Measurements from ENCODE around the gene DDX5.

Gene DDX5

DNA sequence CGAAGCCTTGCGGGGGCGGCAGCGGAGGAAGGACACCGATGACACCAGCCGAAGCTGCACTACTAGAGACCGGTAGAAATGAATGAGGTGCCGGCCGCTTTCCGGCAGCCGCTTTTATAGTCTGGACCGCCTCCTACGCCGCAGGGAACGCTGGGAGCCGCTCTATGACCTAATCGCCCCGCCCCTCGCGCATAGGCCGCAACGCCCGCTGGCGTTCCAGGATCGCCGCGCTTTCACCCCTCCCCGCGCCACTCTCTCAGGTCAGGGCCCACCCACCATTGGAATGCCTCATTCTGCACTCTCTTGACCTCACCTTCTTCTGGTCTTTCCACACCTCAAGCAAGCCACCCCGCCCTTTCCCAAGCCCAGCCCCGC, at the start of gene DDX5:
TSS of gene DDX5 (minus strand) at position 89 of the 375 bp plus-strand sequence. CDS start 170 bp downstream, outside the sequence.
- DNase-seq (ENCODE audit: low read depth), result peak; percentile 97

DNA sequence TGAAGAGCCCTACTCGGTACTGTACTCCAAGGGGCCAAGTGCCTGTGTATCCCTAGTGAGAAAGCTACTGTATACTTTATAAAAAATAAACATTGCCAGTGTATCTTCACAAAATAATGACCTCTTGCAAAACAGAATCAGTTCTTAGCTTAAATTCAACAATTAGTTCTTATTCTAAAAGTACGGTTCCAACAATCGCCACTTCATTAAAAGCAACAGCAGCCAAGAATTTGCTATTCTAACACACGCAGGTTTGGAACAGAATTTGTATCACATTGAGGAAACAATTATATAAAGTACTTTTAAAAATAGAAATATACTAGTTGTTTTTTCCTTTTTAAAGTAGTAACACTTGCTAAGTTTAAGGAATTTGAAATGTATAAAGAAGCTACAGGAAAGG, 49.2 kb upstream of the DDX5 start:
- DNase-seq (ENCODE audit: low read depth), result no peak

DNA sequence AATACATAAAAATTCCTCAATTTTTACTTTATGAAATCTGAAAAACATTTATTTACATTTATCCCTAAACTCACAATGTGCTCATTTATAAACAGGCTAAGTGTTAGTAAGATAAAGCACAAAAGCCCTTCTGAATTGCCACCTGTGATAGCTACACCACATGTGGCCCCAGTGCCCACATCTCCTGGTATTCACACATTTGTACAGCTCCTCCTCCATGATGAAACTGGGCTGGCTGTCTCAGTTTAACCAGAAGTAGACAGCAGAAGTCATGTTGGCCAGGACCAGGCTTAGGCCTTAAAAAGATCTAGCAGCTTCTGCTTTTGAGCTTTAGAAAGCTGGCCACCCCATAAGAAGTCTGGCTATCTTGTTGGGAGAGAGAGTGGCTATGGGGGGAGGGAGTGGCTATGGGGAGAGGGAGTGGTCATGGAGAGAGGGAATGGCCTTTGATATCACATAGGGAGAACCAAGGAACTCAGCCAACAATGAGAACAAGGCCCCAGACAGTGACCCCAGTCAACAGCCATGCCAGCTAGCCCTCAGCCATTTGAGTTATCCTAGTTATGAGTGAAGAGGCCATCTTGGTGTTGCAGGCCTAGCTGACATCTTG, 48.0 kb upstream of the DDX5 start:
- DNase-seq (ENCODE audit: low read depth), result no peak

GRCh38 chr17:64551461-64551860, 45.4 kb upstream of the DDX5 start:
- no peak for DNase-seq (ENCODE audit: low read depth)

- no peak for DNase-seq (ENCODE audit: low read depth)
Measured at GRCh38 chr17:64547319-64547718, 41.2 kb upstream of the DDX5 start.

DNA sequence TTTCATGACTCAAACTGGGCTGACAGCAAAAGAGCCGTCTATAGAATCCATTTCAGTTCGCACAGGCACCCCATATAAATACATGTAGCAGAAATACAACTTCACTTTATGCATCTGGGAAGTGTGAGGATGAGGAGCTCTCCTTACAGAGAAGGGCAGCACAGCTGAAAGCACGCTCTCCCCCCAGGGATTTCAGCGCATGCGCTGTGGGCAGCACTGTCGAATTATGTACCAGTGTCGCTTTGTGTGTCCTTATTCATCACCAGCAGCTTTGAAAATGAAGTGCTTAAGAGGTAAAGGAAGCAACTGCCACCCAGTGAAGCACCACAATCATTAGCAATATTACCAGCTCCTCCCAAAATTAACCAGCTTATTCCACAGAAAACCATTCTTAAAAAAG, 40.6 kb upstream of the DDX5 start:
- no peak for DNase-seq (ENCODE audit: low read depth)

- DNase-seq (ENCODE audit: low read depth), result no peak
Measured at GRCh38 chr17:64544742-64545141, 38.7 kb upstream of the DDX5 start.

DNA sequence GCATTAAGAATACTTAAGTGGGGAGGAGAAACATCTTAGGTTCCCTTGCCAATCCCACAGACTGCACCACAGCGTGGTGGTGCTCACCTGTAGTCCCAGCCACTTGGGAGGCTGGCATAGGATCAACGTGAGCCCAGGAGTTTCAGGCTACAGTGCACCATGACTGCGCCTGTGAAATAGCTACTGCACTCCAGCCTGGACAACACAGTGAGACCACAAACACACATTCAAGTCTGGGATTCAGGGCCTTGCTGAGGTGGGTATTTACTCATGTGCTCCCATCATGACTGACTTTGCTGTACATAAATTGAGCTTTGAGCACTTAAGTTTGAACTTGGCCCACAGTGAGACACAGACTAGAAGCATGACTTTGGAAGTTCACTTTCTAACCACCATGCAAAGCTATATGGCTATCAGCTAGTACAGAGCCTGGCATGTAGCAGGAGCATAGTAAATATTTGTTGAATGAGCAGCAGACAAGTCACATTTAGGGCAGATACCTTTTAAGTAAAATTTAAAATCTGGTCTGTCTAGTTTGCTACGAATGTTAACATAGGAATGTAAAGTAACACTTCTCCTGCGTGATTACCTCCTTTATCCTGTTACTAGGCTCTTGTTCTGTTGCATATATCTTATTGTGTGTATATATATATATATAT, 34.2 kb upstream of the DDX5 start:
- DNase-seq (ENCODE audit: low read depth), result no peak

DNA sequence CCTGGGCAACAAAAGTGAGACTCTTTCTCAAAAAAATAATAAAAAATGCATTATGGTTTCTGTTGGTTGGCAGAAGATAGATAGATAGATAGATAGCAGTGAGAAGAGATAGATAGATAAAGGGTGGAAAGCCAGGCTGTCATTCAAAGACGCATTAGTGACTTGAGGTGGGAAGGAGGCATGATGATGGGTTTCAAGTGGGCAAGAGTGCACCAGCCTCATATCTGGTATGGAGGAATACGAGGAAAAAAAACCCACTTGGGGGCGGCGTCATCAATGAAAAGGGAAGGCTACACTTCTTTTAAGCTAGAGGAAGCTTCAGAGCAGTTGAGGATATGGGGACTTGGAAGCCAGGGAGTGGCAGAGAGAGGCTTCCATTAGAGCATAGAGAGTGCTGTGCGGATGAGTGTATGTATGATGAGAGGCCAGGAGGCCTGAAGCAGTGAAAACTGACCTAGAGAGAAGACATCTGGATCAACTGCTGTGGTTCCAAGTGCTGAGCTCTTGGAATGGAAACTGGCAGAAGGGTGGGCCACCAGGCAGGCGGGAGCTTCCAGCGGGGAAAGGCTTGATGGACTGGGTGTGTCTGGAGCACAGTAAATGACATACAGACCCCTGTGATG, 32.5 kb upstream of the DDX5 start:
- no peak for DNase-seq (ENCODE audit: low read depth)

DNA sequence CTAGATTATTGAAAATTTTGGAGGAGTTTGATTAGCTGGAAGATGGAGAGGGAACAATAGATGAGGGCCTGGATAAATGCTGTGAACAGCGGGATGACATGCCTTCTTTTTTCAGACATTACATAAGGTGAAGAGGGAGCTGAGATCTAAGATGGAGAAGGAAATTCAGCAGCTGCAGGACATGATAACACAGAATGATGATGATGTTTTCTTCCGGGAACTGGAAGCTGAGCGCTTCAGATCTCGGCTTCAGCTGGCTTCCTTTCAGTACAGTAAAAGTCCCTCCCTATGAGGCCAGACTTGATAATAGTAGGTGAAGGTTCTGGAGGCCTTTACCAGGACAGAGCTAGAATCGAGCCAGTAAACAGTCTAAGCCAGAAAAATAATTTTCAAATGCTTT, 31.4 kb upstream of the DDX5 start:
- no peak for DNase-seq (ENCODE audit: low read depth)

DNA sequence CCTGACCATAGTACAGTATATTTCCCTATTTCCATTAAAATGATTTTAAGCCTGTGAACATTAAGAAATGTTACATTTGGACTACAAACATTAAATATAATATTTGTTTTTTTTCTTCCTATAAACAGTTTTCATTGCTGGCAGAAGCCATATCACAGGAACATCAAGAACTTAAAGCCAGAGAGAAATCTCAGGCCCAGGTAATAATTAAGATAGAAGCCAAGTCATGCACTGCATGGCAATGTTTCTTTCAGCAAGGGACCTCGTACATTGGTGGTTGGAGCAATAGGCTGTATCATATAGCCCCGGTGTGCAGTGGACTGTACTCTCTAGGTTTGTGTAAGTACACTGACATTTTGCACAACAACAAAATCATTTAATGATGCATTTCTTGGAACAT, 30.8 kb upstream of the DDX5 start:
- DNase-seq (ENCODE audit: low read depth), result no peak

- DNase-seq (ENCODE audit: low read depth), result no peak
Measured at GRCh38 chr17:64535357-64535756, 29.3 kb upstream of the DDX5 start.

DNA sequence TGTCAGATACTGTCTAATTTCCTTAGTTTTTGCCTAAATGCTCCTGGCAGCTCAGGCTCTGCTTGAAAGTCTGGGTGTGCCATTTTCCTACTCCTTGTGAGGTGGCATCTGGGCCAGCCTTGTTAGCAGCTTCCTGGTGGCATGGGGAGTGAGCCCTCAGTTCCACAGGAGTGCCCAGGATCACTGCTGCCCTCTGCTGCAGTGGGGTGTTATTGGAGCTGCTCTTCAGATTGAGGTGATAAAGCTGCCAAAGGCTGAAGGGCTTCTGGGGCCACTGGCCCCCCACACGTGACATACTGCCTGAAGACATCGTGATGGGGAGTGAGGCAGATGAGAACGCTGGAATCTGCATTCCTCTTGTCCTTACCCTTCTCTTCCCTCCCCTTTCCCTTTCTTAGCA, 28.1 kb upstream of the DDX5 start:
- DNase-seq (ENCODE audit: low read depth), result no peak

DNA sequence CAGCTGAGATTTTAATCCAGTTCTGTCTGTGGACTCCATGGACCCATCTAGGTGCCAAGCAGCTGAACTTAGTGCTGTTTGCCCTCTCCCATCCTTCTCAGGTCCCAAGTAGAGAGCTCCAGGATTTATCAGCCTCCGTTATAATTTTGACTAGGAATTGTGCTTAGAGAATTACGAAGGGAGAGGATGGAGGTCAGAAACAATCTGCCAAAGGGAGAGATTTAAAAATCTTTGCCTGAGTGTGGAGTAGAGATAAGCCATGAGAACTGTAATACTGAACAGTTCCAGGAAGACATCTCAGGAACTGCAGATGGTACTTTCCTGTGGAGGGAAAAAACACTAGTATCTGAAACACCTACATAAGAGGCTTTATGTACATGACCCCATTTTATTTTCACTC, 27.7 kb upstream of the DDX5 start:
- no peak for DNase-seq (ENCODE audit: low read depth)

DNA sequence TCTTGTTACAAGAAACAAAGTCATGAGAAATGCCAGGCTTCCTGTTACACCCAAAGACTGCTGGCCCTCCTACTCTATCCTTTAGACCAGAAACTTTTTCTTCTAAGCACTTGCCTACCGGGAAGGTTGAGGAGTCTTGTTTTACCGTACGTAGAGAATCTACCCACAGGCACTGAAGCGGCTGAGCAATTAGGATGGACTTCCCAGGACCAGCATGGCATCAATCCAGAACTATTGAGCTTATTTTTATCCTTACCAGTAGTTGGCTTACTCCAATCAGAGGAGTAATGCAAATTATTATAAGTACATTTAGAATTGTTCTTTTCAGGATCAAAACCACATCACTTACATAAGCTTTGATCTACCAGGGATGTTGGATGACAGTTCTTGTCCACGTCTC, 26.3 kb upstream of the DDX5 start:
- DNase-seq (ENCODE audit: low read depth), result no peak

- DNase-seq (ENCODE audit: low read depth), result no peak
Measured at GRCh38 chr17:64531955-64532371, 25.9 kb upstream of the DDX5 start.

- DNase-seq (ENCODE audit: low read depth), result no peak
Measured at GRCh38 chr17:64529221-64529620, 23.1 kb upstream of the DDX5 start.

GRCh38 chr17:64527914-64528313, 21.8 kb upstream of the DDX5 start:
- no peak for DNase-seq (ENCODE audit: low read depth)

- no peak for DNase-seq (ENCODE audit: low read depth)
Measured at GRCh38 chr17:64520359-64520758, 14.3 kb upstream of the DDX5 start.

DNA sequence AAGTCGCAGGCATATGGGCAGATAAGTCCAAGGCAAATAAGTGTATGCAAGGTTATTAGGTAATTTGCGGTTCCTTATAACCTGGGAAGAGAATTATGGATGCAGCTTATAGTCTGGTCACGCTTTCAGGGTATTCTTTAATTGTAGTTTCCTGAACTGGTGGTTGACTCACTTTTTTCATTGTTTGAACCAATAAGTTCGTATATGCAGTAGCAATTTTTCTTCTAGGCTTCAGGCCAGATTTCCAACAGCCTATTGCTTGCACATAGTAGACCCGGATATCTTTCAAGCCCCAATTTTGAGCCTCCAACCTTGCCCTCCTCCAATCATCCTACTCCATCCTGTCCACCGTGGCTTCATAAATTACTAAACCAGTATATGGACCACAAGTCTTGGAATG, 13.5 kb upstream of the DDX5 start:
- DNase-seq (ENCODE audit: low read depth), result no peak

- DNase-seq (ENCODE audit: low read depth), result no peak
Measured at GRCh38 chr17:64515829-64516228, 9.7 kb upstream of the DDX5 start.

- DNase-seq (ENCODE audit: low read depth), result no peak
Measured at GRCh38 chr17:64515419-64515818, 9.3 kb upstream of the DDX5 start.

DNA sequence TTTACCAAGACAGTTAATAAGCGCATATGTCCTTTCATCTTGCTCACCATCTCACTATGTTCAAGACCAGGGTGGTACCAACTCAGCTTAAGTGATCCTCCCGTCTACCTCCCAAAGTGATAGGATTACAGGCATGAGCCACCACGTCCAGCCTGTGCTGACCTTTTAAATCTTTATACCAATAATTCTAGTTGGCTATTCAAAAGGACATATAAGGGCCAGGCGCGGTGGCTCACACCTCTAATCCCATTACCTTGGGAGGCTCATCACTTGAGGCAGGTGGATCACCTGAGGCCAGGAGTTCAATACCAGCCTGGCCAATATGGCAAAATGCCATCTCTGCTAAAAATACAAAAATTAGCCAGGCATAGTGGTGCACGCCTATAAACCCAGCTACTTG, 3.1 kb upstream of the DDX5 start:
- no peak for DNase-seq (ENCODE audit: low read depth)

GRCh38 chr17:64508683-64509082, 2.6 kb upstream of the DDX5 start:
- DNase-seq (ENCODE audit: low read depth), result no peak

All from activated gamma-delta T cell treated with anti-CD3 and anti-CD28 coated beads, Interleukin-2, amount 50 U/mL, for 16 hours (primary cell).